Natural killer cell treated with Interleukin-12 subunit alpha and Interleukin-12 subunit beta and Interleukin-15 and Interleukin-18, amount 100 ng/mL, for 72 hours (primary cell): ENCODE data around the gene UBLCP1. TPM values are rescaled to one million over a fixed set of nuclear protein-coding genes. Genes with fewer than 3 reads are reported as not detected.
A peak's percentile ranks its signal among the peaks of the same experiment; 100 is the strongest.
"Not testable (repeated sequence)": the region's sequence is repeated elsewhere in the genome, so short reads cannot be mapped to it uniquely, and the experiment has no call there.

ENCODE experiments used
- ATAC-seq, 2 donors: fragments of 150-1000 bp; cut with Tn5 transposase in 1 of 2; sonication (Bioruptor Pico), chemical (Tn5 transposase) in 1 of 2; 2 replicates each; pipeline ENCODE4 v1.10.0; 2021
- DNase-seq: peaks from one replicate; pipeline ENCODE4 v3.0.0; 2022; ENCODE audit warnings: low spot score
- H3K27ac Mint-ChIP-seq, 2 donors: 1 replicate in 1 of 2; 2 replicates in 1 of 2; pipeline ENCODE4 v1.8.0; 2022; ENCODE audit warnings: mixed read lengths in 2 of 2, mild to moderate bottlenecking in 1 of 2, moderate library complexity in 1 of 2
- H3K27me3 Mint-ChIP-seq, 2 donors: 1 replicate in 1 of 2; 2 replicates in 1 of 2; pipeline ENCODE4 v1.8.0; 2022; ENCODE audit warnings: mixed read lengths in 2 of 2
- H3K36me3 Mint-ChIP-seq: one replicate; pipeline ENCODE4 v1.8.0; 2022; ENCODE audit warnings: mixed read lengths
- H3K4me1 Mint-ChIP-seq, 2 donors: 1 replicate in 1 of 2; 2 replicates in 1 of 2; pipeline ENCODE4 v1.8.0; 2022; ENCODE audit warnings: low read depth in 2 of 2, mixed read lengths in 2 of 2, mild to moderate bottlenecking in 1 of 2
- H3K4me3 Mint-ChIP-seq: one replicate; pipeline ENCODE4 v1.8.0; 2022; ENCODE audit warnings: mixed read lengths
- H3K9me3 Mint-ChIP-seq: 2 replicates; pipeline ENCODE4 v1.8.0; 2022; ENCODE audit warnings: mixed read lengths
- total RNA-seq, 2 donors: library from RNA; stranded (reverse); gene quantifications; one replicate each; pipeline ENCODE4 v1.2.3, GENCODE V29; 2022

Gene UBLCP1, protein sequence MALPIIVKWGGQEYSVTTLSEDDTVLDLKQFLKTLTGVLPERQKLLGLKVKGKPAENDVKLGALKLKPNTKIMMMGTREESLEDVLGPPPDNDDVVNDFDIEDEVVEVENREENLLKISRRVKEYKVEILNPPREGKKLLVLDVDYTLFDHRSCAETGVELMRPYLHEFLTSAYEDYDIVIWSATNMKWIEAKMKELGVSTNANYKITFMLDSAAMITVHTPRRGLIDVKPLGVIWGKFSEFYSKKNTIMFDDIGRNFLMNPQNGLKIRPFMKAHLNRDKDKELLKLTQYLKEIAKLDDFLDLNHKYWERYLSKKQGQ
- total RNA-seq = 10 to 100 TPM; 20.3 to 31.9 TPM

DNA sequence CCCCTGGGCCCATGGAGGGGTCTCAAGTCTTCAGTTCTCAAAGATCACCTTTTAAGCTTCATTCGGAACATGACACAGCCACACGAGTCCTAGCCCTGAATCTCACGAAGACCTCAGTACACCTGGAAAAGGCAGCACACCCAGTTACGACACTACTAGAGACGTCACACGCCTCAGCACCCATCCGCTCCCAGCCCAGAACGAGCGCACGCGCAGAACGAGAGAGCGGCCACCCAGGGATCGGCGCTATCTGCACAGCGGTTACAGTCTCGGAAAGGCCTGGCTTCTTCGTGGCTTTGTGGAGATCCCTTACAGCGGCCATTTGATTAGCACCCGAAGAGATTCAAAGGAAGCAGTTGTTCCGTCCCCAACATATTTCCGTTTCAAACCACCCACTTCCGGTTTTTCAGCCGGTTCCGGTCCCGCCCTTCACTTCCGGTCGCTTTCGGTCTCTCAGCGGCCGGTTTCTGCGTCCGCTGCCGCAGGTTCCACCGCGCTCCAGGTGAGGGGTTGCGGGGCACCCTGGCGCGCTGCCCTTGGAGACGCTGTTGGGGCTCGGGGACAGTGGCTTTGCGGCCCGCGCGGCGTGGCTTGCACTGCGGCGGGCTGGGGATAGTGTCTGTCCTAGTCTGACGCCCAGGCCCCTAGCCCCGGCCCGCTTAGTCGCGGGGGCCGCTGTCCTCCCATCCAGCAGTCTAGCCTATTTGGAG, at the start of gene UBLCP1:
TSS of gene UBLCP1 (plus strand) at position 432 of the 710 bp plus-strand sequence. CDS start 5,626 bp downstream, outside the sequence.
- ATAC-seq = peak; percentile 93 to 94
- Mint-ChIP-seq H3K36me3 (peaks cover 23% of the 10 kb centered on the region), H3K27ac (peak within 1 kb of the TSS; percentile 99), H3K4me3 (peak within 1 kb of the TSS; percentile 97), H3K9me3 (peaks cover 11% of the 10 kb centered on the region), H3K27me3 (peaks cover 9 to 15% of the 10 kb centered on the region in 2 donors), H3K4me1 (peaks cover 36 to 41% of the 10 kb centered on the region in 2 donors)
- DNase-seq = peak; percentile 85

DNA sequence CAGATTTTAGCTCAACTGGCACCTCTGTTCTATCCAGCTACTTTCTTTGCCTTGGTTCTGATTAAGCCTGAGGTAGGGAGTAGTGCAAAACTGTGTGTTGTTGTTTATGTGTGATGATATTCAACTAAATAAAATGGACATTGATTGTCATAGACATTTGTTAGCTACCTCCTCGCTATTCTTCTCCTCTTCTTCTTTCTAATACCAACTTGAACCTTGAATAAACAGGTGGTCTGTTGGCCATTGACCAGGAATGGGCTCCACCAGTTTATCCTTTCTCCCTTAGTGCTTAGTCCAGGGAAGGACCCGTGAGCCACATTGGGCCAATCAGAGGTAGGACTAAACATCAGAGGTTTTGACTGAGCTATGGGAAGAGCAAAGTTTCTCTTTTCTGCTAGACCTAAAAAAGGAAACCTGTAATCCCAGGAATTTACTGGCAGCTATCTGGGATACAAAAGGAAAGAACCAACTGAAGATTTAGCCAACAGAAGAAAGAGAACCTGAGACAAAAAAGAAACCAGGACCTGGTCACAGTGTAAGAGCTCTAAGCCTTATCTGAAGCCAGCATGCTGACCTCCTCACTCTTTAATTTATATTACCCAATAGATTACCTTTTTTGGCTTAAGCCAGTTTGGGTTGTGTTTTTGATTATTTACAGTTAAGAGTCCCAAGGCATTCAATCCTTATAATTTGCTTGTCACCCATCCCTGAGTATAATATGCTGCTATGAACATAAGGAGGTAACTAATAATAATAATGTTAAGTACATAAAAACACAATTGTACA, 48.4 kb upstream of the UBLCP1 start:
- DNase-seq = no peak
- ATAC-seq = no peak
- peaks cover 23 to 26% of the 10 kb centered on the region in 2 donors for H3K4me1 Mint-ChIP-seq
- H3K4me3 Mint-ChIP-seq = no peak overlapping the region
- H3K36me3 Mint-ChIP-seq = no peaks in the 10 kb centered on the region
- peaks cover 11 to 12% of the 10 kb centered on the region in 2 donors for H3K27me3 Mint-ChIP-seq
- no peaks in the 10 kb centered on the region for H3K9me3 Mint-ChIP-seq
- H3K27ac Mint-ChIP-seq = no peak overlapping the region

DNA sequence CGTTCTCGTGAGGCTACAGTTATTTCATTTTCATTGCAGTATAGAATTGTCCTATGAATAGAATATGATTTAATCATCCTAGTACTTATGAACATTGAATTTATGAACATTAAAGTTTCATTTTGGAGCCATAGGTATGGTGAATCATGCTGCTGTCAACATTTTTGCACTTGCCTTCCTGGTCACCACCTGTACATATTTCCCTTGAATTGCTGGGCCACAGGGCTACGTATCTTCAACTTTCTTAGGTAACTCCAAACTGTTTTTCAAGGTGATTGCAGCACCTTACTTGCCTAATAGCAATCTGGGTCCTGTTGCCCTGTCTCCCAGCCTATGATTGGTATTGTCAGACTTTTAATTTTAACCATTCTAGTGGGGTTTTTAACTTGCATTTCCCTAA, 47.2 kb upstream of the UBLCP1 start:
- Mint-ChIP-seq H3K36me3 (no peaks in the 10 kb centered on the region), H3K27me3 (peaks cover 11 to 12% of the 10 kb centered on the region in 2 donors), H3K4me3 (no peak overlapping the region), H3K9me3 (no peaks in the 10 kb centered on the region), H3K27ac (no peak overlapping the region), H3K4me1 (peaks cover 19 to 21% of the 10 kb centered on the region in 2 donors)
- ATAC-seq (no peak), DNase-seq (no peak)

DNA sequence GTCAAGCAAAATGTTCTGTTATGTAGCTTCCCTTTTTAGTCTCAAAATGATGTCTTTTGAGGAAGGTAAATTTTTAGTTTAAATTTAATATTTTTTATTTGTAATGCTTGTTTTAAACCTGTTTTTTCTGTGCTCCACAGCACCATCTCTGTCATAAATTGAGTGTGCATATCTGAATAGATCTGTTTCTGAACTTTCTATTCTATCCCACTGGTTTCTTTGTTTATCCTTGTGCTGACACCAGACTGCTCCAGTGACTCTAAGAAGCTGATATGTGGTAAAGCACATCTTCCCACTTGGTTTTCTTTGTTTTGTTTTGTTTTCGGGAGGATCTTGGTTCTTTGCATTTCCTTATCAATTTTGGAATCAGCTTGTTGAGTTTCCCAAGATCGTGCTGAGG, 46.6 kb upstream of the UBLCP1 start:
- no peak overlapping the region for H3K27ac Mint-ChIP-seq
- peaks cover 11 to 12% of the 10 kb centered on the region in 2 donors for H3K27me3 Mint-ChIP-seq
- H3K4me1 Mint-ChIP-seq = peaks cover 19 to 21% of the 10 kb centered on the region in 2 donors
- H3K36me3 Mint-ChIP-seq = no peaks in the 10 kb centered on the region
- no peak overlapping the region for H3K4me3 Mint-ChIP-seq
- no peak for ATAC-seq
- no peaks in the 10 kb centered on the region for H3K9me3 Mint-ChIP-seq
- no peak for DNase-seq

DNA sequence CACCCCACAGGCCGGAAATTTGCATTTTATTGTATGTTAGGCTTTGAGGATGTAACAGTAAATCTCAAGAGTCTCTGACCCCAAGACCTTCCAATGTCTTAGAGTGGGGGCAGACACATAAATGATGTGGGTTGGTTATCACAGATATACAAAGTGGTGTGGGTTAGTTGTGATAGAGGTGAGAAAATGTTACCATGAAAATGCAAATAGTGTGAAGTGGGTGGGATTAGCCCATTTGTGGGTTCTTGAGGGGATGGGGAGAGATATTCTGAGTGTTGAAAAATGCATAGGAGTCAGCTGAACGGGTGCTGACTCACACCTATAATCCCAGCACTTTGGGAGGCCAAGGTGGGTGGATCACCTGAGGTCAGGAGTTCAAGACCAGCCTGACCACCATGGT, 45.9 kb upstream of the UBLCP1 start:
- H3K4me3 Mint-ChIP-seq = no peak overlapping the region
- DNase-seq (no peak), ATAC-seq (peak; percentile 70 to 74)
- H3K27me3 Mint-ChIP-seq = peaks cover 11 to 12% of the 10 kb centered on the region in 2 donors
- no peaks in the 10 kb centered on the region for H3K9me3 Mint-ChIP-seq
- H3K36me3 Mint-ChIP-seq = no peaks in the 10 kb centered on the region
- peak overlapping the region in 1 of 2 donors; percentile 6 for H3K27ac Mint-ChIP-seq
- H3K4me1 Mint-ChIP-seq = peaks cover 19 to 21% of the 10 kb centered on the region in 2 donors

DNA sequence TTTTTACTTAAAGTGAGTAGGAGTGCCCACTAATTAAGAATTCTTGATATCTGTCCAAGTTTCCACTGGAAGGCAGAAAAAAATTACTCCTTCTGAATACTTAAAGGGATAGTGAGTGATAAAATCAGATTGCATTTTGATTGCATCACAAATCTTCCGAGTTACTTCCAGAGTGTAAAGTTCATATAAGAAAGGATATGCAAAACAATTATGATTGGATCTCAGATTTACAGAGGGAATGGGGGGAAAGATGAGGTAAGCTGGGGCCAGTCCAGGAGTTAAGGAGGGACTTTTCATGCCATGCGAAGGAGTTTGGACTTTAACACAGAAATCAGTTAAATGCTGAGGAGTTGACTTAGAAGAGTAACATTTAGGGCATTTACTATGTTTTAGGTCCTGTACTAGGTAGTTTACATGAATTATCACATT, 44.5 kb upstream of the UBLCP1 start:
- no peaks in the 10 kb centered on the region for H3K9me3 Mint-ChIP-seq
- no peak for DNase-seq
- no peak overlapping the region for H3K4me3 Mint-ChIP-seq

DNA sequence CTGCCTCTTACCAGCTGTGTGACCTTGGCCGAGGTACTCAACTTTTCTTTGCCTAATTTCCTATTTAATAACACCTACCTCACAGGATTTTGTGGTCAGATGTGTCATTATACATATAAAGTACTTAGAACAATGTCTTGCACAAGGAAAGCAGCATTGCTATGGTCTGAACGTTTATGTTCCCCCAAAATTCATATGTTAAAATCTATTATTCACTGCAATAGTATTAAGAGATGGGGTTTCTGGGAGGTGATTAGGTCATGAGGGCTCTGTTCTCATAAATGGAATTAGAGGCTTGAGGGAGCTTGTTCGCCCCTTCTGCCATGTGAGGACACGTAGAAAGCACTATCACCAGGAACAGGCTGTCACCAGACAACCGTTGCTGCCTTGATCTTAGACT, 42.9 kb upstream of the UBLCP1 start:
- Mint-ChIP-seq H3K27me3 (peaks cover 0 to 7% of the 10 kb centered on the region in 2 donors), H3K4me3 (no peak overlapping the region), H3K9me3 (no peaks in the 10 kb centered on the region), H3K4me1 (peaks cover 13 to 14% of the 10 kb centered on the region in 2 donors), H3K27ac (peak overlapping the region in 1 of 2 donors; percentile 32), H3K36me3 (no peaks in the 10 kb centered on the region)
- ATAC-seq = peak in 1 of 2 donors; percentile 73
- no peak for DNase-seq

More for the DNA sequence above, 44.5 kb upstream of the UBLCP1 start:
- H3K36me3 Mint-ChIP-seq = no peaks in the 10 kb centered on the region
- H3K4me1 Mint-ChIP-seq = peaks cover 13 to 14% of the 10 kb centered on the region in 2 donors
- peaks cover 7 to 12% of the 10 kb centered on the region in 2 donors for H3K27me3 Mint-ChIP-seq
- no peak for ATAC-seq
- H3K27ac Mint-ChIP-seq = peak overlapping the region in 1 of 2 donors; percentile 18

DNA sequence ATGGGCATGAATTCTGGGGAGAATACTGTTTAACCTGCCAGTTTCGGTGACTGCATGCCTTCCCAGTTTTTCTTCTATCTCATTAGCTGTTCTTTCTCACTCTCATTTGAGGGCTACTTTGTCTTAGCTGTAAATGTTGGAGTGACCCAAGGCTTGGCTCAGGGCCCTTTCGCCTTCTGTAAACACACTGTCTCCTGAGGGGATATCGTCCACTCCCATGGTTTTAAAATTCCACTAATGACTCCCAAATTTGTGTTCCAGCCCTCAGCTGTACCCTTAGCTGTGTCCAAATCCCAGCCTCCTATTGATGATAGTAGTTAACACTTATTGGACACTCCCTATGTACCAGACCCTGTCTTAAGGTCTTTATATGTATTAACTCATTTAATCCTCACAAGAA, 39.6 kb upstream of the UBLCP1 start:
- H3K27ac Mint-ChIP-seq = no peak overlapping the region
- peaks cover 7 to 9% of the 10 kb centered on the region in 2 donors for H3K4me1 Mint-ChIP-seq
- no peaks in the 10 kb centered on the region for H3K36me3 Mint-ChIP-seq
- peaks cover 5 to 7% of the 10 kb centered on the region in 2 donors for H3K27me3 Mint-ChIP-seq
- ATAC-seq (no peak), DNase-seq (no peak)
- no peak overlapping the region for H3K4me3 Mint-ChIP-seq
- no peaks in the 10 kb centered on the region for H3K9me3 Mint-ChIP-seq

DNA sequence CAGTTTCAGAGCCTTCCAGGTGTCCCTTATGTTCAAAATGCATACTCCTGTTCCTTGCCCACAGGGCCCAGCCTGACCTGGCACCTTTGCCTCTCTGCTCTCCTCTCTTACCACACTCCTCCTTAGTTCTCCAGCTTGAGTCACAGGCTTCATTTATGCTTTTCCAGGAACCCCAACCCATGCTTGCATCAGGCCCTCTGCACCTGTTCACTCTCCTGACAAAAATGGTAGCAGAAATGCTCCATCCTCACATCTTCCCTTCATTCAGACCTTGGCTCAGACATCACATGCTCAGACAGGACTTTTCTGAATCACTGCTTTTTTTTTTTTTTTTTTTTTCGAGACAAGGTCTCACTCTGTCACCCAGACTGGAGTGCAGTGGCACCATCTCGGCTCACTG, 38.6 kb upstream of the UBLCP1 start:
- ATAC-seq (no peak), DNase-seq (no peak)
- no peak overlapping the region for H3K4me3 Mint-ChIP-seq
- peaks cover 3 to 7% of the 10 kb centered on the region in 2 donors for H3K27me3 Mint-ChIP-seq
- H3K9me3 Mint-ChIP-seq = no peaks in the 10 kb centered on the region
- H3K27ac Mint-ChIP-seq = no peak overlapping the region
- H3K36me3 Mint-ChIP-seq = no peaks in the 10 kb centered on the region
- H3K4me1 Mint-ChIP-seq = peaks cover 6 to 7% of the 10 kb centered on the region in 2 donors

DNA sequence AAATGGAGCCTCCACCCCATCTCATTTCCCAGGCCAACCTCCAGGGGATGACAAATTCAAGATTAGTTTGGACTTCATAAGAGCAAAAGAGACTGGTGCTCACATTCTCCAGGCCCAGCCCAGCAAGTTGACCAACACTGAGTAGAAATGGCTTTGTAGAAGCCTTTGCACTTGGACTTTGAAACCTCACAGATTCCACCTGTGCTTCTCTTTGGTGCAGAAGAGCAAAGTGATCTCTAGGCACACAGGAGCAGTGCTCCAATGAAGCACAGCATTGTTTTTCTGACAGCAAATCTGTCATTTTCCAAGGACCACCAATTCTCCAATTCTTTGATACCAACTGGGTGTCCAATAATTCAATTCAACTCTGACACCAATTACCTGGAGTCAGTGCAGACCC, 36.6 kb upstream of the UBLCP1 start:
- no peaks in the 10 kb centered on the region for H3K4me1 Mint-ChIP-seq
- ATAC-seq = no peak
- peaks cover 3 to 7% of the 10 kb centered on the region in 2 donors for H3K27me3 Mint-ChIP-seq
- H3K4me3 Mint-ChIP-seq = no peak overlapping the region
- H3K9me3 Mint-ChIP-seq = no peaks in the 10 kb centered on the region
- no peak overlapping the region for H3K27ac Mint-ChIP-seq
- no peaks in the 10 kb centered on the region for H3K36me3 Mint-ChIP-seq
- no peak for DNase-seq

DNA sequence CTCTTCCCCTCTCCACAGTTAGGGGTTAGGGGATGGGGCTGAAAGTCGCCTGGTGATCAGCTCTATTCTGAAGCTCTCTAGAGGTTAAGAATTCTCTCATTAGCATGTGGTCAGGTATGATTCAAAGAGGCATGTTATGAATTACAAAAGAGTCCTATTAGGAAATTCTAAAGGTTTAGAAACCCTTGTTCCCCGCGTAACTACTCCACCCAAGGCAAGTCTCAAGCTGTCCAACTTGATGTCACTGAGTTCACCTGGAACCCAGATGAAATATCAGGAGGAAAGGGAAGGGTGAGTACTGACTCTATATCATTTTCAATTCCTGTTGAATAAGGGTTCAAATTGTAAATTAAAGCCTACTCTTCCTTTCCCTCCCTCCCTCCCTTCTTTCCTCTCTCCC, 35.6 kb upstream of the UBLCP1 start:
- ATAC-seq (no peak), DNase-seq (no peak)
- H3K4me3 Mint-ChIP-seq = no peak overlapping the region
- no peaks in the 10 kb centered on the region for H3K9me3 Mint-ChIP-seq
- H3K4me1 Mint-ChIP-seq = no peaks in the 10 kb centered on the region
- no peaks in the 10 kb centered on the region for H3K36me3 Mint-ChIP-seq
- H3K27ac Mint-ChIP-seq = no peak overlapping the region
- H3K27me3 Mint-ChIP-seq = peaks cover 3 to 17% of the 10 kb centered on the region in 2 donors

DNA sequence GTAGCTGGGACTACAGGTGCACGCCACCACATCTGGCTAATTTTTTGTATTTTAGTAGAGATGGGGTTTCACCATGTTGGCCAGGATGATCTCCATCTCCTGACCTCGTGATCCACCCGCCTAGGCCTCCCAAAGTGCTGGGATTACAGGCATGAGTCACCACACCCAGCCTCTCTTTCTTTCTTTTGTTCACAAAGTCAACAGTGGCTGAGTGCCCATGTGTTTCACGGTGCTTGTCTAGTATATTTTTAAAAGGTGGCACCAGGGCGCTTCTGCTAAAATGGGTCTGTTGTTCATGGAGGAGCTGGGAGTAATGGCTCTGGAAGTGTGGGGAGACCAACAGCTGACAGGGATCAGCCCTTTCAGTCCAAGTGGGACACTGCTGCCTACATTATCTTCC, 35.0 kb upstream of the UBLCP1 start:
- H3K9me3 Mint-ChIP-seq, ATAC-seq, H3K27ac Mint-ChIP-seq, H3K4me1 Mint-ChIP-seq, H3K4me3 Mint-ChIP-seq, H3K36me3 Mint-ChIP-seq, DNase-seq: not testable (repeated sequence)
- H3K27me3 Mint-ChIP-seq = peaks cover 3 to 23% of the 10 kb centered on the region in 2 donors

DNA sequence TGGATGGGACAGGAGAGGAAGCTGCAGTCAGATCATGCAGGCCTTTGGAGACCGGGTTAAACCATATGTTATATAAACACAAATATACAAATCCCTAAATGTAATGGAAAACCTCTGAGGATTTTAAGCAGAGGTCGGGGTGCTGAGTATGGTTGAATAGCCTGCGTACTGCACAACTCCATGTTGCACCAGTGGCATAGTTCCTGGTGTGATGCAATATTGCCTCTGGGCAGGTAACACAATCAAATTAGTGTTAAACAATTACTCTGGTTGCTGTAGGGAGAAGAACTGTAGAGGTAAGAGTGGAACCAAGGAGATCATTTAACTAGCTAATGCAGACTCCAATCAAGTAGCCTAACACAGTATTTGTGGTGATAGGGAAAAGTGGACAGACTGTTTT, 32.4 kb upstream of the UBLCP1 start:
- DNase-seq (no peak), ATAC-seq (no peak)
- peaks cover 3 to 23% of the 10 kb centered on the region in 2 donors for H3K27me3 Mint-ChIP-seq
- H3K27ac Mint-ChIP-seq = no peak overlapping the region
- H3K36me3 Mint-ChIP-seq = no peaks in the 10 kb centered on the region
- H3K4me1 Mint-ChIP-seq = no peaks in the 10 kb centered on the region
- H3K4me3 Mint-ChIP-seq = no peak overlapping the region
- no peaks in the 10 kb centered on the region for H3K9me3 Mint-ChIP-seq
